ENCODE results near the gene RBL1.

- no peak for TF ChIP-seq SIX5 (IDR thresholded peaks at IDR 0.05; ENCODE audit: low read depth, low read length, severe bottlenecking)
- TF ChIP-seq CTCF (IDR thresholded peaks at IDR 0.05 in 2 of 3, conservative IDR thresholded peaks at IDR 0.05 in 1 of 3; ENCODE audit: control insufficient read depth in 2 of 3, extremely low read depth in 1 of 3, insufficient read depth in 1 of 3, low read depth in 3 of 3, low read length in 3 of 3) = no peak
- TF ChIP-seq EZH2 (IDR thresholded peaks at IDR 0.05; ENCODE audit: borderline replicate concordance, control insufficient read depth, low read depth, low read length) = no peak
- TF ChIP-seq ZNF274 (IDR thresholded peaks at IDR 0.05; ENCODE audit: insufficient read depth, insufficient read length) = no peak
- no peak for TF ChIP-seq MEF2A (IDR thresholded peaks at IDR 0.05; ENCODE audit: insufficient read depth, low read depth, low read length)
- TF ChIP-seq CHD4 (IDR thresholded peaks at IDR 0.05) = no peak
- no peak for TF ChIP-seq CREB1 (IDR thresholded peaks at IDR 0.05; ENCODE audit: low read depth)
- no peak for TF ChIP-seq RAD21 (IDR thresholded peaks at IDR 0.05; ENCODE audit: insufficient read depth, low read depth, low read length)
- no peak for TF ChIP-seq NFXL1 (IDR thresholded peaks at IDR 0.05; ENCODE audit: borderline replicate concordance)
- no peak for TF ChIP-seq E2F8 (IDR thresholded peaks at IDR 0.05; ENCODE audit: low read depth, partially characterized antibody)
- no peak for TF ChIP-seq EP300 (IDR thresholded peaks at IDR 0.05; ENCODE audit: borderline replicate concordance in 1 of 2, control insufficient read depth in 1 of 2, low read depth in 2 of 2, low read length in 2 of 2)
- no peak for TF ChIP-seq BCL3 (IDR thresholded peaks at IDR 0.05; ENCODE audit: borderline replicate concordance, insufficient read depth, low read depth, low read length, poor library complexity, severe bottlenecking)
Measured at GRCh38 chr20:37032077-37032476, 63.7 kb downstream of the RBL1 start.
